Suprapubic skin (tissue), 4 donors: Measurements from ENCODE around the gene ZNF528. TPM values are rescaled to one million over a fixed set of nuclear protein-coding genes. Genes with fewer than 3 reads are reported as not detected.
A peak's percentile ranks its signal among the peaks of the same experiment; 100 is the strongest.

ENCODE experiments used
- DNase-seq, 2 donors: peaks; one replicate each; pipeline ENCODE4 v3.0.0-alpha.2; 2019; ENCODE audit warnings: low spot score in 2 of 2
- H3K27ac ChIP-seq: fragments of 200-600 bp; sonication (generic); one replicate; pipeline ENCODE4 v1.5.1; 2019
- H3K27me3 ChIP-seq: fragments of 200-600 bp; sonication (generic); one replicate; pipeline ENCODE4 v1.5.1; 2019
- H3K36me3 ChIP-seq: fragments of 200-600 bp; sonication (generic); one replicate; pipeline ENCODE4 v1.5.1; 2019
- H3K4me1 ChIP-seq: fragments of 200-600 bp; sonication (generic); one replicate; pipeline ENCODE4 v1.5.1; 2019
- H3K4me3 ChIP-seq: fragments of 200-600 bp; sonication (generic); one replicate; pipeline ENCODE4 v1.5.1; 2019; ENCODE audit warnings: mild to moderate bottlenecking
- H3K9me3 ChIP-seq: fragments of 200-600 bp; sonication (generic); one replicate; pipeline ENCODE4 v1.5.1; 2019
- CTCF ChIP-seq, 2 donors: fragments of 200-600 bp in 1 of 2; fragments of 450-650 bp in 1 of 2; sonication (generic) in 1 of 2; IDR thresholded peaks; one replicate each; pipeline ENCODE4 v1.5.1; 2016 to 2019; ENCODE audit warnings: antibody characterized with exemption in 2 of 2, mild to moderate bottlenecking in 1 of 2, moderate library complexity in 1 of 2
- EP300 ChIP-seq: sonication (generic); formaldehyde crosslinking; IDR thresholded peaks from one replicate; pipeline ENCODE4 v1.6.1; 2017; ENCODE audit warnings: antibody characterized with exemption
- POLR2A ChIP-seq, 2 donors: fragments of 450-650 bp; IDR thresholded peaks; one replicate each; pipeline ENCODE4 v1.6.1; 2017; ENCODE audit warnings: antibody characterized with exemption in 2 of 2, mild to moderate bottlenecking in 2 of 2, moderate library complexity in 2 of 2
- POLR2AphosphoS5 ChIP-seq, 3 donors: sonication (generic); formaldehyde crosslinking; IDR thresholded peaks; one replicate each; pipeline ENCODE4 v1.6.1; 2017; ENCODE audit warnings: antibody characterized with exemption in 3 of 3
- WGBS: methylation state at CpG from one replicate; pipeline ENCODE4 v1.1.5; 2018; 5-methylcytosine and 5-hydroxymethylcytosine counted together
- total RNA-seq, 4 donors: library from RNA; depleted of rRNA; stranded (reverse); fragments of >200 nt; gene quantifications; one replicate each; pipeline ENCODE4 v1.1.0, GENCODE V29; 2016

Gene ZNF528
- total RNA-seq, 4 donors from 2014 or later, result 8.0 to 41.9 (median 12.3) TPM

DNA sequence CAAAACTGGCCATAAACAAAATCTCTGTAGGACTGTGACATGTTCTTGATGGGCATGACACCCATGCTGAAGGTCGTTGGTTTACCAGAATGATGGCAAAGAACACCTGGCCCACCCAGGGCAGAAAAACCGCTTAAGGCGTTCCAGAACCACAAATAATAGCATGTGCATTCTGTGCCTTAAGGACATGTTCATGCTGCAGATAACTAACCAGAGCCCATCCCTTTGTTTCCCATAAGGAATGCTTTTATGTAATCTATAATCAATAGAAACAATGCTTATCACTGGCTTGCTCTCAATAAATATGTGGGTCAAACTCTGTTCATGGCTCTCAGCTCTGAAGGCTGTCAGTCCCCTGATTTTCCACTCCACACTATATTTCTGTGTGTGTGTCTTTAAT is 44.5 kb downstream of the ZNF528 start:
- Histone ChIP-seq H3K9me3 (peaks cover 15% of the 10 kb centered on the region), H3K27ac (no peak overlapping the region), H3K36me3 (no peaks in the 10 kb centered on the region), H3K4me1 (no peaks in the 10 kb centered on the region), H3K27me3 (no peaks in the 10 kb centered on the region), H3K4me3 (no peak overlapping the region)
- no peak for DNase-seq
- TF ChIP-seq POLR2A (IDR thresholded peaks at IDR 0.05), result no peak
- TF ChIP-seq POLR2AphosphoS5 (IDR thresholded peaks at IDR 0.05), result no peak
- TF ChIP-seq CTCF (IDR thresholded peaks at IDR 0.05), result no peak
- TF ChIP-seq EP300, result no peak
- 86% methylated on average over 3 of the region's 3 CpGs for whole genome bisulfite sequencing

GRCh38 chr19:52444506-52444905 is 46.9 kb downstream of the ZNF528 start:
- Histone ChIP-seq H3K4me1 (no peaks in the 10 kb centered on the region), H3K27ac (no peak overlapping the region), H3K4me3 (no peak overlapping the region), H3K9me3 (peaks cover 15% of the 10 kb centered on the region), H3K27me3 (no peaks in the 10 kb centered on the region), H3K36me3 (no peaks in the 10 kb centered on the region)
- TF ChIP-seq EP300 (no peak), POLR2A (IDR thresholded peaks at IDR 0.05) (no peak), CTCF (IDR thresholded peaks at IDR 0.05) (no peak), POLR2AphosphoS5 (IDR thresholded peaks at IDR 0.05) (no peak)
- no peak for DNase-seq
- 100% methylated on average over 1 of the region's 2 CpGs for WGBS

GRCh38 chr19:52451241-52451640 is 53.6 kb downstream of the ZNF528 start:
- Histone ChIP-seq H3K36me3 (peaks cover 1% of the 10 kb centered on the region), H3K27ac (no peak overlapping the region), H3K27me3 (peaks cover 5% of the 10 kb centered on the region), H3K4me3 (no peak overlapping the region), H3K4me1 (peaks cover 6% of the 10 kb centered on the region), H3K9me3 (peaks cover 38% of the 10 kb centered on the region)
- TF ChIP-seq EP300 (no peak), CTCF (IDR thresholded peaks at IDR 0.05) (no peak), POLR2A (IDR thresholded peaks at IDR 0.05) (no peak), POLR2AphosphoS5 (IDR thresholded peaks at IDR 0.05) (no peak)
- no peak for DNase-seq
- 38% methylated on average over 17 of the region's 41 CpGs for WGBS

GRCh38 chr19:52453324-52454094 is 55.9 kb downstream of the ZNF528 start, which contains the start of gene ZNF578:
ZNF578 (plus strand) TSS chr19:52453553; CDS start chr19:52501846, 48,293 bp downstream.
- peaks cover 20% of the 10 kb centered on the region for H3K36me3 ChIP-seq
- peak within 1 kb of the TSS; percentile 55 for H3K4me3 ChIP-seq
- H3K4me1 ChIP-seq, result peaks cover 6% of the 10 kb centered on the region
- peak; percentile 81 to 85 for DNase-seq
- H3K27ac ChIP-seq, result no peak within 1 kb of the TSS
- H3K27me3 ChIP-seq, result peaks cover 5% of the 10 kb centered on the region
- TF ChIP-seq CTCF (IDR thresholded peaks at IDR 0.05) (no peak), POLR2AphosphoS5 (IDR thresholded peaks at IDR 0.05) (peak in 1 of 3 donors; percentile 34)
- peaks cover 51% of the 10 kb centered on the region for H3K9me3 ChIP-seq
- 2% methylated on average over 44 of the region's 48 CpGs for WGBS

- TF ChIP-seq POLR2AphosphoS5 (IDR thresholded peaks at IDR 0.05) (no peak), CTCF (IDR thresholded peaks at IDR 0.05) (no peak), POLR2A (IDR thresholded peaks at IDR 0.05) (no peak), EP300 (no peak)
- WGBS, result 82% methylated on average over 9 of the region's 14 CpGs
- Histone ChIP-seq H3K36me3 (peaks cover 10% of the 10 kb centered on the region), H3K27me3 (no peaks in the 10 kb centered on the region), H3K4me3 (no peak overlapping the region), H3K4me1 (no peaks in the 10 kb centered on the region), H3K27ac (no peak overlapping the region), H3K9me3 (peaks cover 67% of the 10 kb centered on the region)
- DNase-seq, result no peak
Observed at GRCh38 chr19:52464798-52465470, 67.3 kb downstream of the ZNF528 start.
